Smooth muscle cell of the brain vasculature (primary cell): ENCODE measurements around the gene MAPKBP1.

Experiments used
- DNase-seq: peaks from one replicate; pipeline ENCODE4 v3.0.0-alpha.2; 2012; ENCODE audit warnings: low read depth, low spot score

MAPKBP1 gene

GRCh38 chr15:41783296-41783695 lies 9.0 kb downstream of the MAPKBP1 start:
- DNase-seq, result no peak

DNA sequence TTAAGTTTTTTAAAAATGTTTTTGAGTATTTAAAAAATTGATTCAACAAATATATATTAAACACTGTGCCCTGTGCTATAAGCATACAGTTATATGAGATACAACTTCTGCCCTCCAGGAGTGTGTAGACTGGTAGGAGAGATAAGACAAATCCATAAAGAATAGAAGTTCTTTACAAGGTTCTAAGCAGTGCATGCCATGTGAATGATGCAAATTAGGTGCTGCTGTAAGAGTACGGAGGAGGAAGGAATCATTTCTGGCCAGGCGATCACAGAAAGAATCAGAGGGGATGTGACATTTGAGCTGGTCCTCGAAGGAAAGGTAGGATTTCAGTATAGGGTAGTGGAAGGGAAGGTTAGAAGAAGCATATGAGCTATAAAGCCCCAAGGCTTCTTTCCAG lies 14.0 kb downstream of the MAPKBP1 start:
- DNase-seq, result no peak

- DNase-seq, result no peak
These were observed 15.0 kb downstream of the MAPKBP1 start for GRCh38 chr15:41789236-41789635.

GRCh38 chr15:41789662-41790061 lies 15.4 kb downstream of the MAPKBP1 start:
- no peak for DNase-seq

DNA sequence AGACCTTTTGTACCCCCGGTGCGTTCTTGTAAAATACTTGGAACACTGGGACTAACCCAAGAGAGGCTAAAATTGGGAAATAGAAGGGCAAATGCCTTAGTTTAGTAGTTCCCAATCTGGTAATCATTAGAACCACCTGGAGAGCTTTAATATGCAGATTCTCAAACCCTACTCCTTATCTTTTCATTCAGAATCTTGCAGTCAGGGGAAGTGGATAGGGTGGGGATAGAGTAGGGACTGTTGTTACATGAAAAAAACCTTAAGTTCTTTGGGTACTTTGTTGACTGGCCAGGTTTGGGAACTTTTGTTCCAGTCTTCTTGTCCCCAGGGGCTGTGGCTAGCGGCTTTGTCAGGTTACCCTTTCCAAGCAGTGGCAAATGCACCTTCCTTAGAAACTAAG lies 15.9 kb downstream of the MAPKBP1 start:
- DNase-seq, result no peak

DNA sequence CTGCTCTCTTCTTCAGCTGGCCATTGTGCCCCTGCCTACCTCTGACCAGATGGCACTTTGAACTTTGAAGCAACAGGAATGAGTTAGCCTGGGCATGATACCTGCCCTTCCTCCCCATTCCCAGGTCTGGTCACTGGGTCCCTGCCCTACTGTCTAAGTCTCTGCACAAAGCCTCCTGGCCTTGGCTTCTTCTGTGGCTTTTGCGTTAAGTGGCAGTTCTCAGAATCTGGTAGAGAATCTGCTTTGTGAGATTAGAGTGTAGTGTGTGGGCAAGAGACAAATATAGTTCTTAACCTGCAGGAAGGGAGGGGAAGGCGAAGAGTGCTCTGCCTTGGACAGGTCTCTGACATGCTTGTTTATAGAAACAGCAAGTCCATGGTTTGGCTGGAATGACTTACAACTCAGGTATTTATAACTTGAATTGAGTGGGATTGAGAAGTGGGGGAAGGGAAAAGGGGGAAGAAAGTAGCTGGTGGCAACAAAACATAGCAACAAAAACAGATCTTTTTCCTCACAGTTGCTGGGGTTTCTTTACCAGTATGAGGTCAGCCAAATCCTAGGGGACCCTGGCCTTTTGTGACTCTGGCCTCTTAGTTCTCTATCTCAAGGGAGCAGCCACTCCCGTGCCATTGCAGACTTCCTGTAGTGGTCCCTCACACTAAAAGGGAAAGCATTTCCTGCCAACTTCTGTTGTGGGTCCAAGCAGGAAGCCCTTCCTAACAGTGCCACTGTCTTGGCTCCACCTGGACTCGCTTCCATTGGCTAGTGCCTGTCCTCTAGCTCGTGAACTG lies 16.7 kb downstream of the MAPKBP1 start:
- DNase-seq, result no peak

DNA sequence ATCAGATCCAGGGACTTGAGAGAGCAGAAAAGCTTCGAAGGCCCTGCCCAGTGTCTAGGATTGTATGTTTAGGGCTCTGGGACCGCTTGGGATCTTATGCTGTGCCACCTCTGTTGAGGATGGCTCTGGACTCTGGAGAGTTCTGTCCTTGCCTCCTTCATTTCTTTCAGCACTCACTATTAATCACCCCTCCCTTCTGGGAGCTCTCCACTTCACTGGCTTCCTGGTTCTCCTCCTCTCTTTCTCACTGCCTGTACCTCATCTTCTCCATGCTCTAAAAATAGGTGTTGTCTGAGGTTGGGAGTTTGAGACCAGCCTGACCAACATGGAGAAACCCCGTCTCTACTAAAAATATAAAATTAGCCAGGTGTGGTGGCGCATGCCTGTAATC lies 17.3 kb downstream of the MAPKBP1 start:
- DNase-seq, result no peak

DNA sequence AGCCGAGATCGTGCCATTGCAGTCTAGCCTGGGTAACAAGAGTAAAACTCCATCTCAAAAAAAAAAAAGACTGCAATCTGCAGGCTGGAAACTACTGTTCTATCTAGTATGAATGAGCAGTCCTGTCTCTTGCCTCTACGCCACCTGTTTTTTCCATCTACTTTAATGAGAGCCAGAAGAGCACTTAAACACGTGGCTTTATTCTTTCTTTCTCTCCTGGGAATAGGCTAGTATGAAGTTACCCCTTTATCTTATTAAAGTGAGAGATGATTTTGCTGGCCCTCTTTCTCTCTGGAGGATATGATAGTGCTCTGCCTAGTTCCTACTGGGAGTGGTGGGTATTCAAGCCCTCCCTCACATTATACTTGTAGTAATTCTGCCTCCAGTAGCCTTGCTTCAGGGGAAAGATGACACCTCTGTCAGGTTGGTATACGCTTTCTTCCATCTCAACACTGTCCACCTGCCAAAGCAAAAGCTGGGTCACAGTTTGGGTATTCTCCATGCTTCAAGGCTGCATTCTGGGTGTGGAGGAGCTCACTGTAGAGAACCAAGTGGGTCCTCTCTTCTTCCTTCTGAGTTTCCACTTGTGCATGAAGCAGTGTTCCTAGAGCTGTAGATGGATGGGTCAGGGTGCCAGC lies 17.8 kb downstream of the MAPKBP1 start:
- no peak for DNase-seq

DNA sequence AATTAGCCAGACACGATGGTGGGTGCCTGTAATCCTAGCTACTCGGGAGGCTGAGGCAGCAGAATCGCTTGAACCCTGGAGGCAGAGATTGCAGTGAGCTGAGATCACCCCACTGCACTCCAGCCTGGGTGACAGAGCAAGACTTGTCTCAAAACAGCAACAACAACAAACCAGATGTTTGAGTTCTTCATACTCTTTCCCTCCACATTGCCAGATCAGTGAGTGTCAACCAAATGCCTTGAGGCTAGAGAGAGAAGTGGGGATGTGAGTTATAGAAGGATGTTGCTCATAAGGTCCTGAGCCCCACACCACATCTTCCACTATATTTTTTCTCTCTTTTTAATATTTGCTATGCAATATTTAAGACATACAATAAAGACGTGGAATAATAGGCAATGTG lies 19.8 kb downstream of the MAPKBP1 start:
- no peak for DNase-seq

GRCh38 chr15:41795996-41796856 lies 21.9 kb downstream of the MAPKBP1 start:
- peak; percentile 67 for DNase-seq

GRCh38 chr15:41797201-41797944 lies 23.1 kb downstream of the MAPKBP1 start:
- DNase-seq, result no peak

GRCh38 chr15:41798607-41799487 lies 24.6 kb downstream of the MAPKBP1 start:
- no peak for DNase-seq

DNA sequence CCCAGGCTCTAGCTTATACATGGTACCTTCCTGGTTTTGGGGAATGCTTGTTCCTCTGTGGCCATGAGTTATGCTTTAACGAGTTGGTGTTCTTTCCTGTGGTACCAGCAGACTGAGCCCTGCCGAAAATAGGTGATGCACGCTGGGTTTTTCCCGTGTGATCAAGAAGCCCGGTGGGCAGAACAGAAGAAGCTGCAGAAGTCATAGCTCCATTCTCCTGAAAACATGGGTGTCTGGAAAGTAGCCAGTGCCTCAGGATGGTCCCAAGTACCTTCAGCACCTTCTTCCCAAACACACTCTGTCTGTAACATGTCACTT lies 25.2 kb downstream of the MAPKBP1 start:
- DNase-seq, result no peak

DNA sequence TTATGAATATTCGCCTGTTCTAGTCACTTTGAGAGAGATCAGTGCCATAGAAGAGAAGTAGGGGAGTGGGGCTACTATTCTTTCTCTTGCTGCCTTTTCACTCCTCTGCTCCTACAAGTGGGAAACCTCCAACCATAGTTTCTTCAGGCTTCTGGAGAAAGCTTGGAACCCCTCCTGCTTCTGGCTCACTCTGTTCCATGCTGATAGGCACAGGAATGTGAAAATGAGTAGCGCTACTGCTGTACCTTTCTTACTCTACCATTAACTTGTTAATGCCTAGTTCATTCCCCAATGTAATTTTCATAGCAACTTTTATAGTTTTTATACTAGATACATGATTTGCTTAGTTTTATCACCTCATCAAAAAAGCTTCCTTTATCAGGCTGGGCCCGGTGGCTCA lies 26.9 kb downstream of the MAPKBP1 start:
- DNase-seq, result no peak

DNA sequence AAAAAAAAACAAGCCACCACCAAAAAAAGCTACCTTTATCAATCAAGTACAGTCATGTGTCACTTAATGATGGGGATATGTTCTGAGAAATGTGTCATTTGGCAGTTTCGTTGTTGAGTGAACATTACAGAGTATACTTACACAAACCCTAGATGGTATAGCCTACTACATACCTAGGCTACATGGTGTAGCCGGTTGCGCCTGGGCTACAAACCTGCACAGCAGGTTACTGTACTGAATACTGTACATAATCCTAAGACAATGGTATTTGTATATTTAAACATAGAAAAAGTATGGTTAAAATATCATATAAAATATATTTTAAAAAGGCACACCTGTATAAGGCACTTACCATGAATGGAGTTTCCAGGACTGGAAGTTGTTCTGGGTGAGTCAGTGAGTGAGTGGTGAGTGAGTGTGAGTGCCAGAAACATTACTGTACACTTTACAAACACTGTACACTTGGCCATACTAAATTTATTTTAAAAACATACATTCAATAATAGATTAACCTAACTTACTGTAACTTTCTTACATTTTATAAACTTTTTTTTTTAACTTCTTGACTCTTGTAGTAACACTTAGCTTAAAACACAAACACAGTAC lies 27.7 kb downstream of the MAPKBP1 start:
- no peak for DNase-seq

DNA sequence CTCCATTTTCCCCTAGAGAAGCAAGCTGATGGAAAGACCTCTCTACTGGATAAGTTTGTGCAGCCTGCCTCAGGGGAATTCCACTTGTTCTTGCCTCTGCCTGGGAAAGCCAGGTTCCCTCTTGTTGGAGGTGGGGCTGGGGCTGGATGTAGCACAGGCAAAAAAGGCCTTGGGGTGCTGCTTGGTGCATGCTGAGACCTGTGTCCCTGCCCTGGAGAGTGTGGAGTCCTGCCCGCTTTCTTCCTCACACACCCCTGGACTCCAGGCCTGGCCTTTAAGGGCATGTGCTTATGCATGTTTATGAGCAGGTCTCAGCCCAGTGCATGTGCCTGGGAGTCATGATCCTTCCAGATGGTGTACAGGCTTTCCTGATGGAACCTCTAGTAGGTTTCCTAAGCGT lies 30.1 kb downstream of the MAPKBP1 start:
- no peak for DNase-seq

GRCh38 chr15:41804916-41805666 lies 30.8 kb downstream of the MAPKBP1 start:
- DNase-seq, result no peak

DNA sequence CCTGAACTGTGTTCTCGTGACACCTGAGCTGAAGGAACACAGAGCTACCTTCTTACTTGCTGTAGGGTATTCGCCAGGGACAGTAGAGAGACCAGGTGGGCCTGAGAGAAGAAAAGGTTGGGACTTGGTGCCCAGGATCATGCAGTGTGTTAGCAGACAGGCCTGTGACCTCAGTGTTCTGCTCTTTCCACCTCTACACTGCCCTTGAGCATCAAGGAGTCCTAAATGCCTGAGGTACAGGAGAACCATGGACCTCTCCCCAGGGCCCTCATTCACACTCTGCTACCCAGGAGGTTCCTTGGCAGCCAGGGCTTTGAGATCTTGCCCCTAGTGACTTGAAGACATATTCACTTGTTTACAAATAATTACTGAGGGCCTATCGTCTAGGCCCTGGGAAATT lies 31.4 kb downstream of the MAPKBP1 start:
- DNase-seq, result no peak

GRCh38 chr15:41806291-41807181 lies 32.3 kb downstream of the MAPKBP1 start:
- no peak for DNase-seq
